Posterior vena cava (tissue), 2 donors: Measurements from ENCODE around the gene TMPRSS15. TPM values are rescaled to one million over a fixed set of nuclear protein-coding genes. Genes with fewer than 3 reads are reported as not detected.
"Not testable (repeated sequence)": the region's sequence is repeated elsewhere in the genome, so short reads cannot be mapped to it uniquely, and the experiment has no call there.

Experiments used
- DNase-seq: peaks from one replicate; pipeline ENCODE4 v3.0.0-alpha.2; 2020; ENCODE audit warnings: low spot score
- intact Hi-C, 2 donors: fragments of 100-400 bp; cut with DNase I; formaldehyde crosslinking; loops; one replicate each; pipeline versions ENCODE4 v1.14.1 to v1.14.2; 2022 to 2023
- long read RNA-seq, 2 donors: library from polyadenylated mRNA; unstranded; transcript quantifications; one replicate each; pipeline ENCODE4 v2.0.0, GENCODE V29; 2020 to 2021
- total RNA-seq, 2 donors: library from RNA; stranded (reverse); fragmentation: NEBNext Ultra II Directional; extraction: Animal tissue kit (Norgen Biotek cat#: 25700); gene quantifications; one replicate each; pipeline ENCODE4 v1.2.1, GENCODE V29; 2021
- donor health status: DM: yes; HTN: yes; CAD: no.
- donor health status: DM: yes; HTN: yes; CAD: no.

Gene TMPRSS15
- not detected for total RNA-seq
- long read RNA-seq, donor 1, result 0 reads
- long read RNA-seq, donor 2, result 0 reads

DNA sequence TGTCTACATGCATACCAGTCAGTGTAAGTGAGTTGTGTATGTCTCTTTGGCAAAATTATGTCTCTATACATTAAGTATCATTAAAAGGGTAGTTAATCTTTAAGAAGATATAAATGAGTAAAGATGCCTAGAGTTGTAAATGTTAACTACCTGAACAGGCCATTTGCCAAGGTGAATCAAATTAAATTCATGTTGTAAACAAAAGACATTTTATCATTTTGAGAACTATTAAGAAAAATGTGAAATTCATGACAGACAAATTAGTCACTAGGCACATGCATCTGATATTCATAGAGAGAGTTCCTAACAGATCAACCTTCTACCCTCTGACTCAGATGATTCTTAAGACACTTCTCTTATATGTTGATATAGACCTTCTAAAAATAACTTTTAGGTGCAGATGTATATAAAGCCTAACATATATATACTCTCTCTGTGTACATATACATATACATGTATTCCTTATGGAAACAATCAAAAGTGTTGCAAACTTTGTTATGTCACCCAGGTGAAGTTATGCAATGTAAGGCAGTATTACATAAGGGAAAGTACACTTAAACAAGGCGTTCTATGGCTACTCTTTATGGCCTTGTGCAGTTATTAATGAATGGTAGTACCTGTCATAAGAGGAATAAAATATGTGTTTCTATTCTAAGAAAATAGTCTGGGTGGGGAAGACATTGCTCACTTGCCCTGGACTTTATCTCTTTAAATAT, at the start of gene TMPRSS15:
Gene TMPRSS15, minus strand, starts transcription at position 51 of the 716 bp plus-strand sequence. CDS start 163 bp downstream, outside the sequence.
- intact Hi-C loops, result loop anchor here in 1 of 2 donors (10.0 kb wide), 1 partner anchor 1899 kb away; no protein-coding TSS in a partner anchor
- DNase-seq, result no peak

DNA sequence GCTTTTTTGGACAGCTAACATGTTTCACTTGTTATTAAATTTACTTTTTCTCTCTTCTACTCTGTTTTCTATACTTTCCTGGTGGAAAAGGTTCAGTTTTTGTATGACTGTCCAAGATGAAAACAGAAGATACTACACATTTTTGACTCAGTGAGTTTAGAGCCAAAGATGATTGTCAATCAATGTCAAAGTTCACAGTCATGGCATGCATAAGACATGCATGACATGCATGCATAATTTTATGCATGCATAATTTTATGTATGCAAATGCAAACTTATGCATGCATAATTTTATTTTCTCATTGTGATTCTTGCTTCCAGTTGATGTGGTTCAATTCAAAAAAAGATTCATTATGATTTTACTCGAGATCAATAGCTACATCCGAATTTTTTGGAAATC, 48.1 kb upstream of the TMPRSS15 start:
- intact Hi-C loops, result no loop called here
- DNase-seq, result no peak

DNA sequence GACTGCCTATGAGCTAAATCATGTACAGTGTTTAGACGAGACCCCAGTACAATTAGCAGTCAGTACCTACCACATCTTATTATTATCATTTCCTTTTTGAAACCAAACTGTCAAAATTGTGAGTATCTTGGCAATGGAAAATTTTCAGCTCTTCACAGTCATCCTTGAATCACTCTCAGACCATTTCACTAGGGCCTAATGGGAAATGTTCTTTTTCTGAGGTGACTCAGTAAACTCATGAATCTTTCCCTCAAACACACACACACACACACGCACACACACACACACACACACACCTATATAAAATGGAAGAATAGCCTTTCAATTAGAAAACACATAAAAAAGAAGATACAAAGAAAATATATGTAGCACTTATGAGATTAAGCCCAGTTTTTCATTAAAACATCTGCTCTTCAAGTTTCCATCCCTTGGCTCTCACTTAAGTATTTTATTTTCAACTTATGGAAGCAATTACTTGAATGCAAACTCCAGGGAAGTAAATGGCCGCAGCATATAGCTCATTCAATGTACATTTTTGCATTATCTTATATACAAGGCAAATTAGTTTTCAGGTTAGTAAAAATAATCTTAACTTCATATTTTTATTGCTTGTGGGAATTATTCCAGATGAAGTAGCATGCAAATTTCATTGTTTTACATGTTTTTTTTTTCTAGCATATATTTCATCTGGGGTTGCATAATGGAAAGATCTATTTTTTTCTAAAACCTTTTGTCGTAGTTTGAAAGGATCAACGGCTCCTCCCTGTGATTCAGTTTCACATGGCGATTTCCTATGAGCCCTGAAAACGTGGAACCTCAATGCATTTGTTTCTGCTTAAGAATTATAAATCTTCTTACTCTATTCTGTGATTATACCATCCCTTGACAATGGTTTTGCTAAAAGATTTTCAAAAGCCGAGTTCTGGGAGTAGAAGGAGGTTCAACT, 46.3 kb upstream of the TMPRSS15 start:
- intact Hi-C loops, result no loop called here
- no peak for DNase-seq

DNA sequence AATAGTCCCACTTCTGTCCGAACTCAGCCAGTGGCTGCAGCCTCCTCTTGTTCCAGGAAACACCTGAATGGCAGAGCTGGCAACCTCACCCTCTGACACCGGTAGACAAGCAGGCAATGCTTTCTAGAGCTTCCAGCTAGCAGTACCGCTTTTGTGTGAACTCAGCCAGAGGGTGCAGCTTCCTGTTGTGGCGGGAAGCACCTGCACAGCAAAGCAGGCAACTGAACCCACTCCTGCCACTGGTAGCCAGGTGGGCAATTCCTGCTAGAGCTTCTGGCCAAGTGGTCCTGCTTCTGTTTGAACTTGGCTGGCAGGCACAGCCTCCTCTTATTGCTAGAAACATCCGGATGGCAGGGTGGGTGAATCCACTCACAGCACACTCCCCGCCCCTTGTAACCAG, 40.1 kb upstream of the TMPRSS15 start:
- no peak for DNase-seq
- intact Hi-C loops, result no loop called here

DNA sequence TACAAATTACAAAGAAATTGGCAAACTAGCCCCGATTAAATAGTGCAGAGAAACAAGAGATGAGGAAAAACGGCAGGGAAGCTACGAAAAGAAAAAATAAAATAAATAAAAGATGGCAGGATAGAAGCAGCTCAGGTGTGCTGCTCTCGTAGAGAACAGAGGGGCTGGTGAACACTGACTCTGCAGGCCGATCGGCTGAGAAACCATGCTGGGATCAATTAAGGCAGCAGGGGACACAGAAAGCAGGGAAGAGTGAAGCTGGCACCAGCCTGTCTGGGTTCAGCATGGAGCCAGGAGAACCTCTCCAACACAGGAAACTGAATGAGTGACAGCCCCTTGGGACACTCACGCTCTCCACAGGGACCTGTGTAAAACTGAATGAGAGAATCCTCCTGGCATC, 39.5 kb upstream of the TMPRSS15 start:
- DNase-seq, result no peak
- intact Hi-C loops, result no loop called here

DNA sequence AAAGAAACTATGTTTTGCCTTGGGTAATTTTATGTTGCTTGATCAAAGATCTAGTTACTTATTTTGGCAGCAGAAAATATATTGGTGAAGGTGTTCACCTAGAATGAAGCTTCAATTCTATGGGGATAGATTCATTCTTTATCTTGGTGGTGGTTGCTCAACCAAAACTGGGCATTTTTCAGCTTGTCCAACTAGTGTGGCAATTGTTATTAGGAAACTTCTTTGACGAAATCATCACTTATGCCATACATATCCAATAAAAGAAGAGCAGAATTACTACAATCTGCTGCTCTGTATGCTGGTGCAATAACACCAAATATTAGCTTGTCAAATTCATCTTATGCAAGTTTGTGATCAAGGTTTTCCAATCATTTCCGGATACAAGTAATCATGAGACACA, 26.8 kb upstream of the TMPRSS15 start:
- intact Hi-C loops, result no loop called here
- no peak for DNase-seq

DNA sequence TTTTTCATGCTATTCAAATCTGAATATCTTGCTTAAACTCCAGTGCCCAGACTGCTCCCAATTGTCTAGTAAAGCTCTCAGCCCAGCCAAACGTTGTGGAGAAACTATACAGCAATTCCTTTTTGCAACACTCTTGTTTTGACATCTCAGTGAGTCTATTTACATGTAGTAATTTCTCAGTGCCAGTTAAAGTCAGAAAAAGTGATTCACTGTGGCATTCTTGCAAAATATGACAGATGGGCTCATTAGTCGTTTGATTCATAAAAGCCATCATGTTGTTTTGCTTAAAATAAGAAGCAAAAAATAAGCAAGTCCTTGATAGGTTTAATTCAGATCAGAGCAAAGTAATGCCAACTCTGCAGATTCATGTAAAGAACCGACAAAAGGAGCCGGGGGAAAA, 20.7 kb upstream of the TMPRSS15 start:
- intact Hi-C loops, result no loop called here

DNA sequence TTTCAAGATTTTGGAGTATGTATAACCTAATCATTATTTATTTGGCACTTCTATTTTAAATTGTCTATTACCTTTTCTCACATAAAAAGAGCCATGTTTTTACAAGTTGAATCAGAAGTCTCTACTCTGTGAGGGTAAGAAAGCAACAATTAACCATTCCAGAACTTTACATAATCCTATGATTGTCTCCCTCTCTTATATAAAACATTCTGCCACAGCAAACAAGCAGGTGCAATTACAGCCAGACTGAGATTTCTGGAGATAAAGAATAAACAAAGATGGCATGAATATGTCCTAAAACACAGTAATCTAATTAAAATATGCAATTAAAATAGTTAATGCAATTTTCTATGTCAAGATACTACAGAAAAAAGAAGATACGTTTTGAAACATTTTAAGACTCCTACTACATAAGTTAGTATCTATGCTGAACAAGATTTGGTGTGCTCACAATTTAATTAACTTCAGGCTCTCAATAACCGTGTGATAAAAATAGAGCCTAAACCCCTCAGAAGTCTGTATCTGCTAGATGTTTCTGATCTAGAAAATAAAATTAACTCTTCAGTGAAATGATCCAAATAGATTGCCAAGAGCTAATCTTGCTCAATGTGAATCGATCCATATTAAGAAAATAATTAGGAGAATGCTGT, 13.7 kb upstream of the TMPRSS15 start:
- DNase-seq, result no peak

More for the DNA sequence above, 20.7 kb upstream of the TMPRSS15 start:
- no peak for DNase-seq

DNA sequence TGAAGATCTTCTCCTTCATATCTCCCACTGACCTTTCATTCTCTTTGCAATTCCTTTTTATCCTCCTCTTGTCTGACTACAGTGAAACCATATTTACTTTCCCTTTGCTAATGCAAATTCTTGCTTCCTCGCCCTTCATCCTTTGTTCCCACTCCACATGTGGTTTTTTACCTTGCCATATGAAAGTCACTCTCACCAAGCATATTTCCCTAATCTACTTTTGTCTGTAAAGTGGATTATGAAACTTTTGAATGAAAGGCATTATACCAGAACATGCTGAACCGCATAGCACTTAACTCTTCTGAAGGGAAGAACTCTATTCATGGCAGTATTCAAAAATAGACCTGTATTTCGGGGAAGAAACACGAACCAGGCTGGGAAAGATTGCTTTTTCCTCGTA, 8.0 kb upstream of the TMPRSS15 start:
- no peak for DNase-seq
- intact Hi-C loops, result no loop called here

More for the DNA sequence above, 13.7 kb upstream of the TMPRSS15 start:
- intact Hi-C loops, result no loop called here

DNA sequence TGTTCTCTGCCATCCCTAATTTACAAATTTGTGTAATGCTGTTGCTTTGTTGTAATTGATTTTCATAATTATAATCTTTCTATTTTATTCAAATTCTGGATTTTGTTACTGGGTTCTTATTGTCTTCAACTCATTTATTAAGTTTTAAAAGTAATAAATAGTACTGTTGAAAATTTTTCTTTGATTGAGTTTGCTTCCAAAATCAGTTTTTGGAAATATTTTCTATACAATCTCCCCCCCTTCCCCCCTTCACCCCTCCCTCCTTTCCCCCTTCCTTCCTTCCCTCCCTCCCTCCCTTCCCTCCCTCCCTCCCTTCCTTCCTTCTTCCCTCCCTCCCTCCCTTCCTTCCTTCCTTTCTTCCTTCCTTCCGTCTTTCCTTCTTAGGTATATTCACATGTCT, 6.0 kb upstream of the TMPRSS15 start:
- intact Hi-C loops, result loop anchor here in 1 of 2 donors (10.0 kb wide), 1 partner anchor 1905 kb away; no protein-coding TSS in a partner anchor
- no peak for DNase-seq

DNA sequence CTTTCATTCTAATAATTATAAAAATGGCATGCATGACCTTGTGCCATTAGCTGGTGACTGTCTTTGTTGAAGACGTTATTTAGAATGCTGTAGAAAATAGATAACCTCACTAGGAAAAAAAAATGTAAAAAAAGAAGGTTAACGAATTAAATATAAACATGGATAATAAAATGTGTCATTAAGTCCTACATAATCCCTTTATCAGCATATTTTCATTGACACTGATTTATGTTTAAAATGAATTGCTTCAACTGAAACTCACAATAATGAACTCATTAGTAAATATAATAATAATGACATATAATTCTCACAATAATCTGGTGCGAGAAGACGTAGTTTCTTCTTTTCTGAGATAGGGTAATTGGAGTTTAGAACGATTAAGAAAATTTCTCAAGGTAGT, 4.7 kb downstream of the TMPRSS15 start:
- DNase-seq, result no peak
- intact Hi-C loops, result no loop called here

DNA sequence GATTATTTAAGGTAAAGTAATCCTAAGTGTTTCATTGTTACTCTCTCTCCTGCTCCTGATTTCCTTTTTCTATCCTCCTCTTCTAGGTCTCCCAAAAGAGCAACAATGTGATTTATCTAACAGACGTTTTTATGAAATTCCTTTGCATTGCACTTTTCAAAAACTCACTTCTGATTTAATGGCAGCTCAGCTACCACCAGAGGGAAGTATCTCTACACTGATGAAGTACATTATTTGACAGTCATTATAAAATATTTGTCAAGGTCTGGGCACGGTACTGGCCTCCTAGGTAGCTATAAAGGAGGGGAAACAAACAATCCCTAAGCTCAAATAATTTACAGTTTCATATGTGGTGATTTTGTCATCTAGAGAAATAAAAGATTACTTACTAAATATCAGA, 15.6 kb downstream of the TMPRSS15 start:
- DNase-seq, result no peak
- intact Hi-C loops, result no loop called here

DNA sequence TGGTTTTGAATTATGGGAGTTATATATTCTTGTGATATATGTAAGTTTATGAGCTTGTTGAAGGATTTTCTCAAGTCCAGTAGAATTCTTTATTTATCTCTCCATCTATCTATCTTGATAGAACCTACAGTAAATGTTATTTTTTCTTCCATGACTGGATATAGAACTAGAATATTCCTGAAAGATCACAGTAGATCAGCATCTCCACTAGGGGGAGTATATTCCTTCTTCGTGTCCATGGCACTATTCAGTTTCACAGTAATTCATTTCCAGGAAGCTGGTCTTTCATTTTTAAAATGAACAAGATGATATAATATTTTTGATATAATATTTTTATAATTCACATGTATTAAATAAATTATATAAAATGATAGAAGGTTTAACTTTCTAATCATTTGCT, 18.8 kb downstream of the TMPRSS15 start:
- intact Hi-C loops, result no loop called here
- no peak for DNase-seq

DNA sequence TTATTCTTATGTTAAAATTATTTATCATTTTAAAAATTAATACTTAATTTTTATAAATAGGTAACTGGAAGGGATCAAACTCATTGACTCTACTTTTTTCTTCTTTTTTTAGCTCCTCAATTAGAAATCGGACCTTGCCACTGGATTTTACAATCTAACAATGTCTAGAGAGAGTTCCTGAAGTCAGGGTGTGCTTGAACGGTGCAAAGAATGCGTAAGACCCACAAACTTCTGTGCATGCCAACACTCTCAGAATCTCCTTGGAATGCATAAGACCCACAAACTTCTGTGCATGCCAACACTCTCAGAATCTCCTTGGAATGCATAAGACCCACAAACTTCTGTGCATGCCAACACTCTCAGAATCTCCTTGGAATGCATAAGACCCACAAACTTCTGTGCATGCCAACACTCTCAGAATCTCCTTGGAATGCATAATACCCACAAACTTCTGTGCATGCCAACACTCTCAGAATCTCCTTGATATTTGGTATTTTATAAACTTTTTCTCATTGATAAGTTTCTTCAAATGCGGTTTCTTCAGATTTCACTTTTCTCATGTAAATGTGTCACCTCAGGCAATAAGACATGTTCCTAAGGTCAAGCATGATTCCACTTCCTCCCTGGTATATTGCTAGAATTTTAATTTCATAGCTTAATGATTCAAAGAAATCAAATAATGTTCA, 20.5 kb downstream of the TMPRSS15 start:
- intact Hi-C loops, result not testable (repeated sequence)

DNA sequence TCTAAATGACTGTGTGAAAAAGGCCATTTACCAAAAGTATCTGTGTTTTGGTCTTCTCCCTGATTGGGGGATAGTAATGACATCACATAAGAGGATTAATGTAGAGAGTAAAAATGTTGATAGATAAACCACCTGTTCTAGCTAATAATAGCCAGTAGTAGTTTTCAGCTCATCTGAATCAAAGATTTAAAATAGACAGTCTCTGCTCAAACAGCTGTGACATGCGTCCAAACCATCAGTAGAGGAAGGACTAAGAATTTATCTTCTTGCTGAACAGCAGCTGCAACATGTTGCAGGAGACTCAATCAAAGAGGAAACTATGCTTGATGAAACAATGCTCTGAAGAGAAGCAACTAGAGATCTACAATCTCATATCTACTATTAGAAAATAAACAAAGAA, 21.4 kb downstream of the TMPRSS15 start:
- intact Hi-C loops, result no loop called here
- no peak for DNase-seq

More for the DNA sequence above, 20.5 kb downstream of the TMPRSS15 start:
- DNase-seq, result not testable (repeated sequence)

DNA sequence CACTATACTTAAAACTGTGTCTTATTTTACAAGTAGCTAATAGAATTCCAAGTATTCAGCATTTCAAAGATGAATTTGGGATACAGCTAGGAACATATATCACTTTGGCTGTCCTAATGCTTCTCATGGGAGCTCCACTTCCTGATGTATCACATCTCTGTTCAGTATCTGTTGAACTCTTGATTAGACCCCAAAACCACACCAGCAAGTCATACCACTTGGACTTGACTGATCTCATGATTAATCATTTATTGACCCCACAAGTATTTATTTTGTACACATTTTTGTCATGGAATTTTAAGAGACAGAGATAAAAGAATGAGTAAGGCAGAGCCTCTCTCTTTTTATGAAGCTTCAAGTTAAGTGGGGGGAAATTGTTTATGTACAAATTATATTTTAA, 30.0 kb downstream of the TMPRSS15 start:
- DNase-seq, result no peak
- intact Hi-C loops, result no loop called here

DNA sequence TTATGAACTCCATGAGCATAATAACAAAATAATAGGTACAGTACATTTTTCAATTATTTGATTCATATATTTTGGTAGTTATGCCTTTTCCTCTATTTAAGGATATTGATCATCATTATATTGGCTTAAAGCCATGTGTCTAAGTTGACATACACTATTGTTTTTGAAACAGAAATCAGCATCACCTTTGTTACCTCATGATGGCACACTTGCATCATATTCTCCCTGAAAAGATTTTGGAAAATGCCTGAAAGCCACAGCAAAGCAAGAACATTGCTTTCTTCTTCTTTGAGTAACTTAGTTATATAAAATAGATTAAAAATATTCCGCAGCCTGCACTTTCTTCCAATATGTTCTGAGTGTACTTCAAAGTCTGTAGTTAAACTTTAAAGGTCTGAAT, 33.3 kb downstream of the TMPRSS15 start:
- no peak for DNase-seq
- intact Hi-C loops, result no loop called here

DNA sequence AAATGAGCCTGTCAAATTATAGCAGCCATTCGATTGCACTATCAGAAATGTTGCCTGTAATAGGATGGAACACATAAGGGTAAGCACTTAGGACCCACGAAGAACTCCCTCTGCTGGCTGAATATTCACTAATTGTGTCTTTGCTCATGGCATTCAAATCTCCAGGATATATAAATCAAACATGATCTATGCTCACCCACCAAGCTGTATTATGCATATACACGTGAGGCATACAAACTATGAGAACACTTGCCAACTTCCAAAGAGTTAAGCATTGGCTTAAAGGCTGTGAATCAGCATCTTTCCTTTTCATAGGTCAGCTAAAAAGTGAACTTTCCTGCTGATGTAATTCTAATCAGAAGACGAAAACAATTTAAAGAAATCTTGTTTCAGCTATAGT, 34.5 kb downstream of the TMPRSS15 start:
- intact Hi-C loops, result no loop called here
- no peak for DNase-seq

DNA sequence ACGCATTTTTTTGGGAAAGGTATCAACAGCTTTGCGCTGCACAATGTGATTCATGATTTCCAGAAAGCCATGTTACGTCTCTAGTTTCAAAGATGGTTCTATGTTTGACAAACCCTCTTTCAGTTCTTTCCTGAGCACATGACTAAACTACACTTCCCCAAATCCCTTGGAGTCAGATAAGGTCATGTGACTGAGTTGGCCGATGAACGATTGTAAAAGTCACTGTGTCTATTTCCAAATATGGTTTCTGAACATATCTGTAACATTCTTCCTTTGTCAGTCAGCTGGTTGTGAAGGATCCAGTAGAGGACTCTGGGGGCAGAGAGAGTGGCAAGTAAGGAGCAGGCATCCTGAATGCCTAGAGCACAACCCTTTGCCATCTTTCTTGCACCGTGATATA, 35.4 kb downstream of the TMPRSS15 start:
- intact Hi-C loops, result no loop called here

More for the DNA sequence above, 35.4 kb downstream of the TMPRSS15 start:
- no peak for DNase-seq
